ENCODE measurements around the gene CCDC149.

The CCDC149 gene

DNA sequence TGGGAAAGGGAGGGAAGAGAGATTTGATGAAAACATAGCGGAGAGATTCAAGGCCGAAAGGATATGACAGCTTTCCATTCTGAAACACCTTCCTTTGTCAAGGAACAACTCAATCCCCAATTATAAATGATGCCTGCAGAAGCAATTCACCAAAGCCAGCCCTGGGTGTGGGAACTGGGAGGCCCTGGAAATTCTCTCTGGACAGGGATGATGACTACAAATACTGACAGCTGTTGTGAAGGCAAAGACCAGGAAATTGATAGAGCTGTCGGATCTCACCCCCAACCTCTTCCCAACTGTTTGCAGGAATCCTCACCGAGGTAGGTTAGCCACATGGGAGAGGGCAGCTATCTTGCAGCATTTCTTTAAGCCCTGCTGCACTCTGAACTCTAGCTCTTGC, 54.3 kb downstream of the CCDC149 start:
- Histone ChIP-seq H3K27me3 (peaks cover 6% of the 10 kb centered on the region), H3K4me1 (no peaks in the 10 kb centered on the region), H3K36me3 (no peaks in the 10 kb centered on the region), H3K4me3 (ENCODE audit: low read depth, low read length) (no peak overlapping the region), H3K9me3 (no peaks in the 10 kb centered on the region)
- TF ChIP-seq, protein P1, sequence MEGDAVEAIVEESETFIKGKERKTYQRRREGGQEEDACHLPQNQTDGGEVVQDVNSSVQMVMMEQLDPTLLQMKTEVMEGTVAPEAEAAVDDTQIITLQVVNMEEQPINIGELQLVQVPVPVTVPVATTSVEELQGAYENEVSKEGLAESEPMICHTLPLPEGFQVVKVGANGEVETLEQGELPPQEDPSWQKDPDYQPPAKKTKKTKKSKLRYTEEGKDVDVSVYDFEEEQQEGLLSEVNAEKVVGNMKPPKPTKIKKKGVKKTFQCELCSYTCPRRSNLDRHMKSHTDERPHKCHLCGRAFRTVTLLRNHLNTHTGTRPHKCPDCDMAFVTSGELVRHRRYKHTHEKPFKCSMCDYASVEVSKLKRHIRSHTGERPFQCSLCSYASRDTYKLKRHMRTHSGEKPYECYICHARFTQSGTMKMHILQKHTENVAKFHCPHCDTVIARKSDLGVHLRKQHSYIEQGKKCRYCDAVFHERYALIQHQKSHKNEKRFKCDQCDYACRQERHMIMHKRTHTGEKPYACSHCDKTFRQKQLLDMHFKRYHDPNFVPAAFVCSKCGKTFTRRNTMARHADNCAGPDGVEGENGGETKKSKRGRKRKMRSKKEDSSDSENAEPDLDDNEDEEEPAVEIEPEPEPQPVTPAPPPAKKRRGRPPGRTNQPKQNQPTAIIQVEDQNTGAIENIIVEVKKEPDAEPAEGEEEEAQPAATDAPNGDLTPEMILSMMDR (IDR thresholded peaks at IDR 0.05; ENCODE audit: low read depth, low read length) = no peak
- no peak for DNase-seq

DNA sequence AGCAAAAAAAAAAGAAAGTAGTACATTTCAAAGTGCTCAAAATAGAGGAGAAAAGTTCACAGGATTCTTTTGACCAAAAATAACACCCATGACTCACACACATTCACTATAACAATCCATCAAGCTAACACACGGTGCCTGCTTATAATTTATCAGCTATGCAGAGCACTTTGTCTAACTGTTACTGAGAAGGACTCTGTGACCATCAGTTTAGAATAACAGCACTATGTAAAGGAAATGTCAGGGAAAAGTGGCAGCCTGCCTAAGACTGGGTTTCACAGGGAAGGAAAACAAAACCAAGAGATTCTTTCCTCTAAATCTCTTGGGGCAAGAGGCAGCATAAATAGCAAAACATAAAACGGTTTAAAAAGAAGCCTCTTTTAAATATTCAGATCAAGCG, 54.8 kb downstream of the CCDC149 start:
- Histone ChIP-seq H3K4me1 (no peaks in the 10 kb centered on the region), H3K4me3 (ENCODE audit: low read depth, low read length) (no peak overlapping the region), H3K27me3 (peaks cover 6% of the 10 kb centered on the region), H3K36me3 (no peaks in the 10 kb centered on the region), H3K9me3 (no peaks in the 10 kb centered on the region)
- TF ChIP-seq, protein P1 (IDR thresholded peaks at IDR 0.05; ENCODE audit: low read depth, low read length) = no peak
- no peak for DNase-seq

DNA sequence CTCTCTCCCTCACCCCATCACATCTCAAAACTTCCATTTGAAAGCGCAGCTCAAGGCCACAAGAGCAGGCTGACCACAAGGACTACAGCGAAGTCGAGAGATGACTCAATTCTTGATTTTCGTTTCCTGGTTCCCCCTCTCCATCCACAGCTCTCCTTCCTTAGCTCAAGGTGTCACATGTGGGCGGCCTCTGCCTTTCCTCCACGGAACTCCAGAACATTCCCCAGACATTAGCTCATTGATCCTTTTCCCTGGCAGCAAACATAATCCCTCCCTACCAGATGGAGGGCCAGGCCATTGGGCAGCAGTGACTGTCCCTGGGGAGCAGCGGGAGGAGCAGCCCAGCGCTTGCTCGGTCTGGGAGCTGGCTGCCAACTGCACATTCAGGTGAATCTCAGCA, 56.3 kb downstream of the CCDC149 start:
- H3K27me3 ChIP-seq = peaks cover 6% of the 10 kb centered on the region
- DNase-seq = no peak
- H3K36me3 ChIP-seq = no peaks in the 10 kb centered on the region
- no peaks in the 10 kb centered on the region for H3K9me3 ChIP-seq
- H3K4me3 ChIP-seq (ENCODE audit: low read depth, low read length) = no peak overlapping the region
- TF ChIP-seq, protein P1 (IDR thresholded peaks at IDR 0.05; ENCODE audit: low read depth, low read length) = no peak
- no peaks in the 10 kb centered on the region for H3K4me1 ChIP-seq

DNA sequence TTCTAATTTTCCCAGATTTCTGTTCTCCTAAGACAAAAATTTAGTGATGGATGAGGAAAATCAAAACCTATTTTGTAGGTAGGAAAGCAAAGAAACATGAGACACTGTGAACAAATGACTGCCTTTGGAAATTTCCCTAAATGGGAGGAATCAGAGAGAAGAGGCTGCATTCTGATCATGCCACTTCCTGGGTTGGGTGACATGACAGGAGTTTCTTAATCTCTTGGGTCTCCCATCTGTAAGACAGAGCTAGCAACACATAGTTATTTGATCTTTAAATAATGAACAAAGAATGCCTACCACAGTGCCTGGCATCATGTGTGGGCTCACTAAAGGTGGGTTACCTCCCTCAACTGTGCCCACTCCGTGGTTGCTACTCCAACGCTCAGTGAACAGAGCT, 57.1 kb downstream of the CCDC149 start:
- H3K27me3 ChIP-seq = peaks cover 6% of the 10 kb centered on the region
- DNase-seq = no peak
- H3K4me1 ChIP-seq = no peaks in the 10 kb centered on the region
- no peaks in the 10 kb centered on the region for H3K36me3 ChIP-seq
- H3K4me3 ChIP-seq (ENCODE audit: low read depth, low read length) = no peak overlapping the region
- TF ChIP-seq, protein P1 (IDR thresholded peaks at IDR 0.05; ENCODE audit: low read depth, low read length) = no peak
- H3K9me3 ChIP-seq = no peaks in the 10 kb centered on the region

DNA sequence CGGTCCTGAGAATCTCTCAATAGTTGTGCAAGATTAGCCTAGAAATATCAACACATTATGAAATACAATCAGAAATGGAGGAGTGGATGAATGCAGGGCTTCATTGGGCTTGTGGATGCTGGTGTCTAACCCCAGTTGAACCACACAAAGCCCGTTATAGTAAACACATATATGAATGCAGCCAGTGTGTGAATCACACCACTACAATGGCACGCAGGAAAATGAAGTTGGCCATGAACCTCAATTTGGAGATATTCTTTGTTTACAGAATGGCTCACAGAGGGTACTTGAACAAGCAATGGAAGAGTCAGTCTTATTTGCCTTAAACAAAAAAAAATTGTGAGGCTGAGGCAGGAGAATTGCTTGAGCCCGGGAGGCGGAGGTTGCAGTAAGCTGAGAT, 59.7 kb downstream of the CCDC149 start:
- Histone ChIP-seq H3K4me1 (no peaks in the 10 kb centered on the region), H3K9me3 (no peaks in the 10 kb centered on the region), H3K4me3 (ENCODE audit: low read depth, low read length) (no peak overlapping the region), H3K36me3 (no peaks in the 10 kb centered on the region), H3K27me3 (no peaks in the 10 kb centered on the region; the same call in 1 of the 2 replicates)
- no peak for DNase-seq
- TF ChIP-seq, protein P1 (IDR thresholded peaks at IDR 0.05; ENCODE audit: low read depth, low read length) = no peak

DNA sequence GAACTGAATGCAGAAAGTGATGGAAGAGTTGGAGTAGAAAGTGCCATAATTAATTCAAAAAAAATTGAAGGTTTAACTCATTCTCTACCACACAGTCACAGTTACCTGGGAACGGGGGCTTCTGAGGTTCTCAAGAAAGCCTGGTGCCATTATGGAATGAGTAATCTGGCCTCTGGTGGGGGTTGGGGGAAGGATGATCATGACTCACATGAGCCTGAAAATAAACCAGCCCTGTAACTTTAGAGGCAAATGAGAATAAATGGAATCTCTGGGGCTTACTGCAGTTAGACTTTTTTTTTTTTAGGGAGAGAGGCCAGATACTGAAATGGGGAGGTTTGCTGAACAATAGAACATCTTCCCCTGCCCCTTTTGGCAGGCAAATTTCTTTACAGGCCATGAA, 62.2 kb downstream of the CCDC149 start:
- no peaks in the 10 kb centered on the region for H3K36me3 ChIP-seq
- TF ChIP-seq, protein P1 (IDR thresholded peaks at IDR 0.05; ENCODE audit: low read depth, low read length) = no peak
- no peak for DNase-seq

More for the DNA sequence above, 62.2 kb downstream of the CCDC149 start:
- Histone ChIP-seq H3K9me3 (no peaks in the 10 kb centered on the region), H3K4me1 (no peaks in the 10 kb centered on the region), H3K27me3 (no peaks in the 10 kb centered on the region), H3K4me3 (ENCODE audit: low read depth, low read length) (no peak overlapping the region)
